ENCODE data around the gene NUP42. TPM values are rescaled to one million over a fixed set of nuclear protein-coding genes. Genes with fewer than 3 reads are reported as not detected.
"Not testable (repeated sequence)": the region's sequence is repeated elsewhere in the genome, so short reads cannot be mapped to it uniquely, and the experiment has no call there.

NUP42 gene
- total RNA-seq, 2 donors from 2014 or later, result 36.6 to 62.9 TPM

DNA sequence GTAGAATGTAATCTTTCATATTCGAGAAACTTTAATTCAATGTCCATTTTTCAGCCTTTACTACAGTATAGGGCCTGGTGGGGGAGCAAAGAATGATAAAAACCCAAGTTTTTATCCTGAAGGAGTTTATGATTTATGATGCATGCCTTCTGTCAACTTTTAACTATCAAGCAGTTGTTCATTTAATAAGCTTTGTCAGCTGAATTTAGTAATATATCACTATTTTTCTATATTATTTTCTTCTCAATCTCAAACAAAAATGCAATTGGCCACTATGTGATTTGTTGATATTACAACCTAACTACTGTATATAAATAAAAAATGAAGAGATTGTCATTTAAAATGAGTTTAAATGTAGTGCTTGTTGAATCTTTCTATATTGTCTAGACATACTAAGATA is 2.4 kb downstream of the NUP42 start:
- no peak for DNase-seq (ENCODE audit: low spot score)
- Histone ChIP-seq H3K27me3 (replicated peaks; ENCODE audit: insufficient read depth) (no peaks in the 10 kb centered on the region), H3K36me3 (no peaks in the 10 kb centered on the region), H3K27ac (no peak overlapping the region), H3K4me3 (no peak overlapping the region), H3K9me3 (no peaks in the 10 kb centered on the region), H3K4me1 (replicated peaks) (no peaks in the 10 kb centered on the region)
- intact Hi-C loops (cut with DNase I), result loop anchor here (5.0 kb wide), 1 partner anchor 348 kb away; the partner anchor contains the start of gene TRA2A
- 86% methylated on average over 1 of the region's 1 CpG for WGBS
- no peak for TF ChIP-seq POLR2A (IDR thresholded peaks at IDR 0.05)
- TF ChIP-seq POLR2AphosphoS5 (IDR thresholded peaks at IDR 0.05), result no peak
- TF ChIP-seq, protein P1, sequence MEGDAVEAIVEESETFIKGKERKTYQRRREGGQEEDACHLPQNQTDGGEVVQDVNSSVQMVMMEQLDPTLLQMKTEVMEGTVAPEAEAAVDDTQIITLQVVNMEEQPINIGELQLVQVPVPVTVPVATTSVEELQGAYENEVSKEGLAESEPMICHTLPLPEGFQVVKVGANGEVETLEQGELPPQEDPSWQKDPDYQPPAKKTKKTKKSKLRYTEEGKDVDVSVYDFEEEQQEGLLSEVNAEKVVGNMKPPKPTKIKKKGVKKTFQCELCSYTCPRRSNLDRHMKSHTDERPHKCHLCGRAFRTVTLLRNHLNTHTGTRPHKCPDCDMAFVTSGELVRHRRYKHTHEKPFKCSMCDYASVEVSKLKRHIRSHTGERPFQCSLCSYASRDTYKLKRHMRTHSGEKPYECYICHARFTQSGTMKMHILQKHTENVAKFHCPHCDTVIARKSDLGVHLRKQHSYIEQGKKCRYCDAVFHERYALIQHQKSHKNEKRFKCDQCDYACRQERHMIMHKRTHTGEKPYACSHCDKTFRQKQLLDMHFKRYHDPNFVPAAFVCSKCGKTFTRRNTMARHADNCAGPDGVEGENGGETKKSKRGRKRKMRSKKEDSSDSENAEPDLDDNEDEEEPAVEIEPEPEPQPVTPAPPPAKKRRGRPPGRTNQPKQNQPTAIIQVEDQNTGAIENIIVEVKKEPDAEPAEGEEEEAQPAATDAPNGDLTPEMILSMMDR (IDR thresholded peaks at IDR 0.05), result no peak

DNA sequence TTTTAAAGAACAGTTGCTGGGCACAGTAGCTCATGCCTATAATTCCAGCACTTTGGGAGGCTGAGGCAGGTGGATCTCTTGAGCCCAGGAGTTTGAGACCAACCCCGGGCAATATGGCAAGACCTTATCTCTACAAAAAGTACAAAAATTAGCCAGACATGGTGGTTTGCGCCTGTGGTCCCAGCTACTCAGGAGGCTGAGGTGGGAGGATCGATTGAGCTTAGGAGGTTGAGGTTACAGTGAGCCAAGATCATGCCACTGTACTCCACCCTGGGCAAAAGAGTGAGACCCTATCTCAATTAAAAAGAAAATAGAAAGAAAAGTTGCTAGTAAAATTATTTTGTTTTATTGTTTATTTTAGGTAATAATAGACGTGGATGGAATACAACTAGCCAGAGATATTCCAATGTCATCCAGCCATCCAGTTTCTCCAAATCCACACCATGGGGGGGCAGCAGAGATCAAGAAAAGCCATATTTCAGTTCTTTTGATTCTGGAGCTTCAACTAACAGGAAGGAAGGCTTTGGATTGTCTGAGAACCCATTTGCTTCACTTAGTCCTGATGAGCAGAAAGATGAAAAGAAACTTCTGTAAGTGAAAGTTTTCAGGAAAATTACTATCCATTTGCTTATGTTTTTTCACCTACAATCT is 3.0 kb downstream of the NUP42 start:
- no peaks in the 10 kb centered on the region for H3K4me1 ChIP-seq (replicated peaks)
- H3K9me3 ChIP-seq, result no peaks in the 10 kb centered on the region
- H3K27ac ChIP-seq, result no peak overlapping the region
- intact Hi-C loops (cut with DNase I), result loop anchor here (5.0 kb wide), 1 partner anchor 347 kb away; the partner anchor contains the start of gene TRA2A
- 65% methylated on average over 4 of the region's 4 CpGs for WGBS
- no peak overlapping the region for H3K4me3 ChIP-seq
- TF ChIP-seq POLR2AphosphoS5 (IDR thresholded peaks at IDR 0.05), result no peak
- no peak for TF ChIP-seq POLR2A (IDR thresholded peaks at IDR 0.05)
- TF ChIP-seq, protein P1 (IDR thresholded peaks at IDR 0.05), result peak in 3 of 4 experiments; percentile 35 to 45 (median 38)
- DNase-seq (ENCODE audit: low spot score), result peak; percentile 28
- no peaks in the 10 kb centered on the region for H3K36me3 ChIP-seq
- H3K27me3 ChIP-seq (replicated peaks; ENCODE audit: insufficient read depth), result no peaks in the 10 kb centered on the region

DNA sequence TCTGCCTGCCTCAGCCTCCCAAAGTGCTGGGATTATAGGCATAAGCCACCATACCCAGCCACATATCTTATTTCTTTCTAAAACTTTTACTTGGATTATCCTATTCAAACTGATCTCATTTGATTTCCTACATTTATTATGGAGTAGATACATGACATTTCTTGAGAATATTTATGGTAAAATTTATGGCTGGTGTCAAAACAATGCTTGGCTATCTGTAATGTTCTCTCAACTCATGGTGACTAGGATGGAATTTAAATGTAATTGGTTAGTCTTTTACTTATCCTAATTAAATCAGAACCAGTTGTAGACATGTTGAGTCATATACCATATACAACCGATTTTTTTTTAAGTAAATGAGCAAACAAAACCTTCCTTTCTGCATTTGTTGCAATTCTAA is 4.1 kb downstream of the NUP42 start:
- TF ChIP-seq, protein P1 (IDR thresholded peaks at IDR 0.05), result no peak
- TF ChIP-seq POLR2AphosphoS5 (IDR thresholded peaks at IDR 0.05) (no peak), POLR2A (IDR thresholded peaks at IDR 0.05) (no peak)
- H3K4me3 ChIP-seq, result no peak overlapping the region
- 43% methylated on average over 1 of the region's 1 CpG for WGBS
- no peaks in the 10 kb centered on the region for H3K36me3 ChIP-seq
- H3K4me1 ChIP-seq (replicated peaks), result no peaks in the 10 kb centered on the region
- intact Hi-C loops (cut with DNase I), result no loop called here
- H3K9me3 ChIP-seq, result no peaks in the 10 kb centered on the region
- H3K27ac ChIP-seq, result no peak overlapping the region
- no peaks in the 10 kb centered on the region for H3K27me3 ChIP-seq (replicated peaks; ENCODE audit: insufficient read depth)
- no peak for DNase-seq (ENCODE audit: low spot score)

DNA sequence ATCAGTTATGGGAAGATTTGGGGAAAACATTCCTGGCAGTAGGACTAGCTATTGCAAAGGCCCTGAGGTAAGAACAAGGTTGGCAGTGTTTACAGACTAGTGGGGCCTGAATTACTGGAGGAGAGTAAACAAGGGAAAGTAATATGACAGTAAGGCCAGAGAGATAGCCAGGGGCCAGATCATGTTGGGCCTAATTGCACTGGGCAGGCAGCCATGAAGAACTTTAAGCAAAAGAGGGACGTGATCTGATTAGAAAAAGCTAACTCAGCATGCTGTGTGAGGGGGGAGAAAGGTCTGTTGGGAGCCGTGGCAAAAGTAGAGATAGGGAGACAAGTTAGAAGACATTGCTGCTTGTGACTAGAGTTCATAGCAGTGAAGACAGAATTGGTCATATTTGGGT is 9.2 kb downstream of the NUP42 start:
- Histone ChIP-seq H3K9me3 (no peaks in the 10 kb centered on the region), H3K27ac (no peak overlapping the region), H3K4me1 (replicated peaks) (no peaks in the 10 kb centered on the region), H3K27me3 (replicated peaks; ENCODE audit: insufficient read depth) (no peaks in the 10 kb centered on the region), H3K4me3 (no peak overlapping the region), H3K36me3 (no peaks in the 10 kb centered on the region)
- WGBS, result 39% methylated on average over 2 of the region's 2 CpGs
- no peak for TF ChIP-seq POLR2A (IDR thresholded peaks at IDR 0.05)
- no peak for TF ChIP-seq POLR2AphosphoS5 (IDR thresholded peaks at IDR 0.05)
- TF ChIP-seq, protein P1 (IDR thresholded peaks at IDR 0.05), result no peak
- intact Hi-C loops (cut with DNase I), result no loop called here
- DNase-seq (ENCODE audit: low spot score), result no peak

DNA sequence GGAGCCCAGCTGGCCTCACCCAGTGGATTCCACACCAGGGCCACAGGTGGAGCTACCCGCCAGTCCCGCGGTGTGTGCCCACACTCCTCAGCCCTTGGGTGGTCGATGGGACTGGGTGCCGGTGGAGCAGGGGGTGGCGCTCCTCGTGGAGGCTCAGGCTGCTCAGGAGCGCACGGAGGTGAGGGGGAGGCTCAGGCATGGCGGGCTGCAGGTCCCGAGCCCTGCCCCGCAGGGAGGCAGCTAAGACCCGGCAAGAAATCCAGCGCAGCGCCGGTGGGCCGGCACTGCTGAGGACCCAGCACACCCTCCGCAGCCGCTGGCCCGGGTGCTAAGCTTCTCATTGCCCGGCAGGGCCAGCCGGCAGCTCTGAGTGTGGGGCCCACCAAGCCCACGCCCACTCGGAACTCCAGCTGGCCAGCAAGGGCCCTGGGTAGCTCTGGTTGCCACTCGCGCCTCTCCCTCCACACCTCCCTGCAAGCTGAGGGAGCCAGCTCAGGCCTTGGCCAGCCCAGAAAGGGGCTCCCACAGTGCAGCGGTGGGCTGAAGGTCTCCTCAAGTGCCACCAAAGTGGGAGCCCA is 11.9 kb downstream of the NUP42 start:
- H3K4me3 ChIP-seq; H3K9me3 ChIP-seq; DNase-seq (ENCODE audit: low spot score); H3K27me3 ChIP-seq (replicated peaks; ENCODE audit: insufficient read depth); H3K36me3 ChIP-seq; H3K4me1 ChIP-seq (replicated peaks); H3K27ac ChIP-seq; intact Hi-C loops (cut with DNase I): not testable (repeated sequence)
- 94% methylated on average over 26 of the region's 27 CpGs for WGBS

Data from prostate gland (tissue), 2 donors.